Caco-2 (cell line): ENCODE measurements around the gene RIPOR3. TPM values are rescaled to one million over a fixed set of nuclear protein-coding genes. Genes with fewer than 3 reads are reported as not detected.
"Not testable (repeated sequence)": the region's sequence is repeated elsewhere in the genome, so short reads cannot be mapped to it uniquely, and the experiment has no call there.

Source experiments
- BruUV-seq: library from RNA; stranded (reverse); fragments of 400-500 nt; replicated peaks from 2 replicates; lab custom pipeline; 2021; lab: Mats Ljungman, UMichigan
- CTCF ChIA-PET: fragments of 300-600 bp; sonication (Branson Sonifier 250); formaldehyde crosslinking; loops from one replicate; lab custom pipeline; 2022; ENCODE audit warnings: antibody characterized with exemption; lab: Charles Lee
- POLR2A ChIA-PET: fragments of 300-600 bp; sonication (Branson Sonifier 250); formaldehyde crosslinking; loops from one replicate; lab custom pipeline; 2022; ENCODE audit warnings: antibody characterized with exemption; lab: Charles Lee
- DNase-seq, 2 experiments: peaks; one replicate each; pipeline versions ENCODE4 v3.0.0 to v3.0.0-alpha.2; 2020 to 2022
- H3K27me3 ChIP-seq: replicated peaks from 2 replicates; pipeline ENCODE4 v1.6.0; 2011; ENCODE audit warnings: low read length; ENCODE audit not compliant: control insufficient read depth, insufficient read depth
- H3K36me3 ChIP-seq: 2 replicates; pipeline ENCODE4 v1.5.1; 2011; ENCODE audit warnings: low read length; ENCODE audit not compliant: control insufficient read depth, insufficient read depth
- H3K4me1 ChIP-seq: fragments of 250-450 bp; sonication (Bioruptor Pico); 2 replicates; pipeline ENCODE4 v1.5.1; 2020; ENCODE audit warnings: mild to moderate bottlenecking
- H3K4me3 ChIP-seq: 2 replicates; pipeline ENCODE4 v1.5.1; 2011; ENCODE audit warnings: low read depth, mild to moderate bottlenecking, control low read depth, low read length
- H3K9me3 ChIP-seq: fragments of 250-450 bp; sonication (Bioruptor Pico); 2 replicates; pipeline ENCODE4 v1.5.1; 2020; ENCODE audit warnings: mild to moderate bottlenecking, moderate library complexity
- H3K27ac Mint-ChIP-seq: one replicate; pipeline ENCODE4 v1.8.0; 2022; ENCODE audit warnings: mixed read lengths; ENCODE audit not compliant: unreplicated experiment
- H3K27me3 Mint-ChIP-seq: one replicate; pipeline ENCODE4 v1.8.0; 2022; ENCODE audit warnings: mixed read lengths; ENCODE audit not compliant: insufficient read depth, unreplicated experiment
- H3K36me3 Mint-ChIP-seq: one replicate; pipeline ENCODE4 v1.8.0; 2022; ENCODE audit warnings: mild to moderate bottlenecking, mixed read lengths; ENCODE audit not compliant: insufficient read depth, unreplicated experiment
- H3K4me1 Mint-ChIP-seq: one replicate; pipeline ENCODE4 v1.8.0; 2022; ENCODE audit warnings: low read depth, mixed read lengths; ENCODE audit not compliant: unreplicated experiment
- H3K4me3 Mint-ChIP-seq: one replicate; pipeline ENCODE4 v1.8.0; 2022; ENCODE audit warnings: mild to moderate bottlenecking, moderate library complexity, mixed read lengths; ENCODE audit not compliant: unreplicated experiment
- H3K9me3 Mint-ChIP-seq: one replicate; pipeline ENCODE4 v1.8.0; 2022; ENCODE audit warnings: mixed read lengths; ENCODE audit not compliant: unreplicated experiment
- intact Hi-C: fragments of 100-400 bp; cut with micrococcal nuclease; formaldehyde crosslinking; loops from one replicate; pipeline ENCODE4 v1.10.0; 2022; ENCODE audit not compliant: unreplicated experiment
- total RNA-seq: library from RNA; stranded (reverse); gene quantifications from 2 replicates; pipeline ENCODE4 v1.2.3, GENCODE V29; 2022
- TF ChIP-seq, protein P1 (sequence below), 2 experiments: fragments of 200-600 bp in 1 of 2; IDR thresholded peaks; 1 replicate in 1 of 2; 2 replicates in 1 of 2; pipeline versions ENCODE4 v1.5.1 to v1.8.0; 2011 to 2022; ENCODE audit warnings: antibody characterized with exemption in 1 of 2, control low read depth in 1 of 2, inconsistent platforms in 1 of 2, low read depth in 1 of 2, low read length in 1 of 2, mild to moderate bottlenecking in 1 of 2, moderate library complexity in 1 of 2; ENCODE audit not compliant: insufficient read depth in 1 of 2, severe bottlenecking in 1 of 2, unreplicated experiment in 1 of 2

The RIPOR3 gene
- total RNA-seq, 1 experiment from 2014 or later: 0.18 TPM

DNA sequence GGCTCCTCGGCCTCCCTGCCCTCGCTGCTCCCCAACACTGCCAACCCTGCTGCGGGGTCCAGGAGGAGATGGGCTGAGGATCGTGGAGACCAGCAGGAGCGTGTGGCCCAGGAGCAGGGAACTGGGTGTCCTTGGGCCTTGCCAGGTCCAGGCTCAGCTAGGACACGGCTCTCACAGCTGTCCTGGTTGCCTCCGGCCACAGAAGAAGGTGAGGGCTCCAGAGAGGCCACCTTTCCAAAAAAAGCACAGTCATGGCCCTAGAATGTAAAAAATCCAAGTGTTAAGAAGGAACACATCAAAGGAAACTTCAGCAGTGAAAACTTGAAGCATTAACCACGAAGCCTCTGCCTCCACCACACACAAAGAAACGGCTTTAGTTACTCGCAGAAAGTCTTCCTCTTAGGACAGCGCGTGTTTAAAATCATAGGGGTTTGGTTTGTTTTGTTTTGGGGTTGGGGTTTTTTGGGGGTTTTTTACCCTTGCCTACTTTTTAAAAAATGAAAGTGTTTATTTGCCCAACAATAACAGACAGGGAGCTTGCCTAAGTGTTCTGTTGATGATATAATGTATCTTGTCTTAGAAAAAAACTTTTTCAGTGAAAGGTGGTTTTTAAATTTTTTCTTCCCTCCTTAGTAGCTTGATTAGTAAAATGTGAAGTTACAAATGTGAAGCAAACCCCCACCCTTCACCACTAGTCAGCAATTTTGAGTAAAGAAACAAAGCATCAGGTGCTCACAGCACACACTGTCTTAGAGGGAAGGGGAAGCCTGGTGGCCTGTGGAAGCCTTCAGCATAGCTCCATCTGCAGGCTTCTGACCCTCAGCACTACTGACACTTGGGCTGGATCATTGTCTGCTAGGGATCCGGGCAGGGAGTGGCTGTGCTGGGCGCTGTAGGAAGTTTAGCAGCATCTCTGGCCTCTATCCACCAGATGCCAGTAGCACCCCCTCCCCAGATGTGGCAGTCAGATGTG is 121.2 kb downstream of the RIPOR3 start:
- CTCF ChIA-PET: interaction anchor here (0.5 to 1.4 kb wide), 11 partner anchors 9 to 382 kb away, joined by 3 to 15 read pairs (median 4); partner anchors contain the start of gene PTPN1
- no peaks in the 10 kb centered on the region for H3K27me3 ChIP-seq
- TF ChIP-seq, protein P1, sequence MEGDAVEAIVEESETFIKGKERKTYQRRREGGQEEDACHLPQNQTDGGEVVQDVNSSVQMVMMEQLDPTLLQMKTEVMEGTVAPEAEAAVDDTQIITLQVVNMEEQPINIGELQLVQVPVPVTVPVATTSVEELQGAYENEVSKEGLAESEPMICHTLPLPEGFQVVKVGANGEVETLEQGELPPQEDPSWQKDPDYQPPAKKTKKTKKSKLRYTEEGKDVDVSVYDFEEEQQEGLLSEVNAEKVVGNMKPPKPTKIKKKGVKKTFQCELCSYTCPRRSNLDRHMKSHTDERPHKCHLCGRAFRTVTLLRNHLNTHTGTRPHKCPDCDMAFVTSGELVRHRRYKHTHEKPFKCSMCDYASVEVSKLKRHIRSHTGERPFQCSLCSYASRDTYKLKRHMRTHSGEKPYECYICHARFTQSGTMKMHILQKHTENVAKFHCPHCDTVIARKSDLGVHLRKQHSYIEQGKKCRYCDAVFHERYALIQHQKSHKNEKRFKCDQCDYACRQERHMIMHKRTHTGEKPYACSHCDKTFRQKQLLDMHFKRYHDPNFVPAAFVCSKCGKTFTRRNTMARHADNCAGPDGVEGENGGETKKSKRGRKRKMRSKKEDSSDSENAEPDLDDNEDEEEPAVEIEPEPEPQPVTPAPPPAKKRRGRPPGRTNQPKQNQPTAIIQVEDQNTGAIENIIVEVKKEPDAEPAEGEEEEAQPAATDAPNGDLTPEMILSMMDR (IDR thresholded peaks at IDR 0.05; ENCODE audit: insufficient read depth in 1 of 2, low read depth in 1 of 2, low read length in 1 of 2, severe bottlenecking in 1 of 2, unreplicated experiment in 1 of 2): peak; percentile 53 to 67
- DNase-seq: peak in 1 of 2 experiments; percentile 65
- Mint-ChIP-seq H3K27me3 (no peaks in the 10 kb centered on the region), H3K4me3 (no peak overlapping the region), H3K9me3 (no peaks in the 10 kb centered on the region), H3K27ac (no peak overlapping the region), H3K4me1 (peaks cover 7% of the 10 kb centered on the region), H3K36me3 (peaks cover 43% of the 10 kb centered on the region)
- H3K4me1 ChIP-seq: peaks cover 6% of the 10 kb centered on the region; the same call in 1 of the 2 replicates
- no peaks in the 10 kb centered on the region for H3K9me3 ChIP-seq
- H3K4me3 ChIP-seq: no peak overlapping the region
- intact Hi-C loops: no loop called here
- POLR2A ChIA-PET: interaction anchor here (0.6 to 0.7 kb wide), 2 partner anchors 16 to 60 kb away, joined by 3 read pairs; partner anchors contain the start of gene PTPN1
- no TSS peak for BruUV-seq
- peaks cover 5% of the 10 kb centered on the region for H3K36me3 ChIP-seq

DNA sequence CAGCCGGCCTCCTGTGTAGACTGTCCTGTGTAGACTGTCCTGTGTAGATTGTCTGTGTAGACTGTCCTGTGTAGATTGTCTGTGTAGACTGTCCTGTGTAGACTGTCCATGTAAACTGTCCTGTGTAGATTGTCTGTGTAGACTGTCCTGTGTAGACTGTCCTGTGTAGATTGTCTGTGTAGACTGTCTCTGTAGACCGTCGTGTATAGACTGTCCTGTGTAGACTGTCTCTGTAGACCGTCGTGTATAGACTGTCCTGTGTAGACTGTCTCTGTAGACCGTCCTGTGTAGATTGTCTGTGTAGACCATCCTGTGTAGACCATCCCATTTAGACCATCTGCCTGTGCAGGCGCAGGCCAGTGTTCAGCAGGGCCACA is 121.9 kb downstream of the RIPOR3 start:
- POLR2A ChIA-PET, H3K9me3 ChIP-seq, DNase-seq, H3K4me3 ChIP-seq, H3K27me3 Mint-ChIP-seq, H3K4me1 ChIP-seq, BruUV-seq, H3K9me3 Mint-ChIP-seq, H3K36me3 ChIP-seq, H3K27me3 ChIP-seq, H3K4me3 Mint-ChIP-seq, H3K4me1 Mint-ChIP-seq, intact Hi-C loops: not testable (repeated sequence)
- Mint-ChIP-seq H3K27ac (peak overlapping the region; percentile 13), H3K36me3 (peaks cover 42% of the 10 kb centered on the region)
- CTCF ChIA-PET: interaction anchor here (1.4 kb wide), 1 partner anchor 10 kb away, joined by 3 read pairs; no protein-coding TSS in a partner anchor

DNA sequence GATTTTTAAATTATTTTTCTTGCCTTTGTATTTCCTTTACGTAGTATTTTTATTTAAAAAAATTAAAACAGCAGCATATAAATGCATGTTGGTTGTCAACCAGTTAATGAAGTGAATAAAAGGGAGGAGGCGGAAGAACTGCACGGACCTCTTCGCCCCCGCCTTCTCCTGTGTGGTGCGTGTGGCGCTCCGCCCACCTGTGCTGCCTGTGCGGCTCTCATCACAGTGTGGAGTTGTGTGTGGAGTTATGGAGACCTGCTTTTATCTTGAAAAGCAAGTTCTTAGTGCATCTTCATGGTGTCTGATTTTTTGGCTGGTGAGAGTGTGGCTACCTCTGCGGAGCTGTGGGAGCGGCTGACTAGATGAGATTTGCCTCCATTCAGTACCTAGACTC is 122.8 kb downstream of the RIPOR3 start:
- Histone ChIP-seq H3K4me3 (no peak overlapping the region), H3K36me3 (peaks cover 6% of the 10 kb centered on the region), H3K9me3 (no peaks in the 10 kb centered on the region), H3K4me1 (peaks cover 13% of the 10 kb centered on the region; the same call in 1 of the 2 replicates), H3K27me3 (no peaks in the 10 kb centered on the region)
- no peak for DNase-seq
- Mint-ChIP-seq H3K36me3 (peaks cover 42% of the 10 kb centered on the region), H3K27me3 (no peaks in the 10 kb centered on the region), H3K4me1 (peaks cover 7% of the 10 kb centered on the region), H3K27ac (no peak overlapping the region), H3K4me3 (no peak overlapping the region), H3K9me3 (no peaks in the 10 kb centered on the region)
- BruUV-seq: no TSS peak
- intact Hi-C loops: no loop called here
- TF ChIP-seq, protein P1 (IDR thresholded peaks at IDR 0.05; ENCODE audit: insufficient read depth in 1 of 2, low read depth in 1 of 2, low read length in 1 of 2, severe bottlenecking in 1 of 2, unreplicated experiment in 1 of 2): no peak
- ChIA-PET POLR2A (no interaction called here), CTCF (interaction anchor here (0.6 kb wide), 2 partner anchors 225 to 492 kb away, joined by 3 to 5 read pairs; no protein-coding TSS in a partner anchor)
